HPDE6-E6E7 (cell line): Measurements from ENCODE around the gene LMTK3.

ENCODE experiments used
- DNase-seq: peaks from one replicate; pipeline ENCODE4 v3.0.0; 2011; ENCODE audit warnings: missing footprints; ENCODE audit errors: extremely low spot score

Gene LMTK3, protein sequence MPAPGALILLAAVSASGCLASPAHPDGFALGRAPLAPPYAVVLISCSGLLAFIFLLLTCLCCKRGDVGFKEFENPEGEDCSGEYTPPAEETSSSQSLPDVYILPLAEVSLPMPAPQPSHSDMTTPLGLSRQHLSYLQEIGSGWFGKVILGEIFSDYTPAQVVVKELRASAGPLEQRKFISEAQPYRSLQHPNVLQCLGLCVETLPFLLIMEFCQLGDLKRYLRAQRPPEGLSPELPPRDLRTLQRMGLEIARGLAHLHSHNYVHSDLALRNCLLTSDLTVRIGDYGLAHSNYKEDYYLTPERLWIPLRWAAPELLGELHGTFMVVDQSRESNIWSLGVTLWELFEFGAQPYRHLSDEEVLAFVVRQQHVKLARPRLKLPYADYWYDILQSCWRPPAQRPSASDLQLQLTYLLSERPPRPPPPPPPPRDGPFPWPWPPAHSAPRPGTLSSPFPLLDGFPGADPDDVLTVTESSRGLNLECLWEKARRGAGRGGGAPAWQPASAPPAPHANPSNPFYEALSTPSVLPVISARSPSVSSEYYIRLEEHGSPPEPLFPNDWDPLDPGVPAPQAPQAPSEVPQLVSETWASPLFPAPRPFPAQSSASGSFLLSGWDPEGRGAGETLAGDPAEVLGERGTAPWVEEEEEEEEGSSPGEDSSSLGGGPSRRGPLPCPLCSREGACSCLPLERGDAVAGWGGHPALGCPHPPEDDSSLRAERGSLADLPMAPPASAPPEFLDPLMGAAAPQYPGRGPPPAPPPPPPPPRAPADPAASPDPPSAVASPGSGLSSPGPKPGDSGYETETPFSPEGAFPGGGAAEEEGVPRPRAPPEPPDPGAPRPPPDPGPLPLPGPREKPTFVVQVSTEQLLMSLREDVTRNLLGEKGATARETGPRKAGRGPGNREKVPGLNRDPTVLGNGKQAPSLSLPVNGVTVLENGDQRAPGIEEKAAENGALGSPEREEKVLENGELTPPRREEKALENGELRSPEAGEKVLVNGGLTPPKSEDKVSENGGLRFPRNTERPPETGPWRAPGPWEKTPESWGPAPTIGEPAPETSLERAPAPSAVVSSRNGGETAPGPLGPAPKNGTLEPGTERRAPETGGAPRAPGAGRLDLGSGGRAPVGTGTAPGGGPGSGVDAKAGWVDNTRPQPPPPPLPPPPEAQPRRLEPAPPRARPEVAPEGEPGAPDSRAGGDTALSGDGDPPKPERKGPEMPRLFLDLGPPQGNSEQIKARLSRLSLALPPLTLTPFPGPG (N-terminal part only)

DNA sequence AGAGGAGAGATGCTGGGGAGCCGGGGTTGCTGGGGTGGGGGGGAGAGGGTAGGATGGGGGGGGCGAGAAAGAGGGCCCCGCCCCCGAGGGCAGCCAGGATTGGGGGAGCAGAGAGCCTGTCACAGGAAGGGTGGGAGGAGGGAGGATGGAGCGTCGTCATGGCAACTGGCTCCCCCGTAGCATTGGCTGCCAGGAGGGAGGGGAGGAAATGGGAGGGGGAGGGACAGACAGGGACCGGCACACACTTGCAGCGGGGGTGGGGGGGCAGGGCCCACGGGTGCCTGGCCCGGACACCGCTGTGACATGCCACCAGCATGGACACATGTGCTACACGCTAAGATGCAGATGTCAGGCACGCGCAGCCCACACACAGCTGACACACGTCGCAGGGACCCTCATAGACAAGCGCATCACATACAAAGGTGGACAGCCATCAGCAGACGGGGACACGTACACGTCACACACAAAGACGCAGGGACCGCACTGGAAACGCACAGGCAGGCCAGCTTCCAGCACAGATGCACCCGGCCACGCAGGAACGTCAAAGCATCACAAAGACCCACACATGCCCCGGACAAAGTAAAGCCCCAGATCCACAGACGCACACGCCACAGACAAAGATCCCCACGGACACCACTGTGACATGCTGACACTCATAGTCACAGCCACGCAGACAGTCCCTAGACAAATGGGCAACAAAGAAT lies at the start of gene LMTK3:
Gene LMTK3 (minus strand): TSS at position 36 of the 704 bp plus-strand sequence. CDS start 259 bp downstream, outside the sequence.
- no peak for DNase-seq

DNA sequence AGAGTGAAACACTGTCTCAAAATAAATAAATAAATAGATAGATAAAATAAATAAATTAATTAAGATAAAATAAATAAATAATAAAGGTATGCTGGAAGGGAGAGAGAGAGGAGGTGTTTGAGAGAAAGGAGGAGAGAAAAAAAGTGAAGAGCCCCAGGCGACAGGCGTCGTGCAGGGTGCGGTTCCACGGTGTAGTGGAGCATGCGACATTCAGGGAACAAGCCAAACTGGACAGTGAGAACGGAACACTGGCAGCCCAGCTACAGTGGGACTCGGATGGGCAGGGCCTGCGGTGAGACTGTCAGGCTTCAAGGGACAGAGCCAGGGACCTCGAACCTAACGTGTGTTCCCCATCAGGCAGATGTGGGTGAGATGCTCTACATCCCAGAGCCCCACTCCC lies 49.8 kb upstream of the LMTK3 start:
- DNase-seq: no peak

DNA sequence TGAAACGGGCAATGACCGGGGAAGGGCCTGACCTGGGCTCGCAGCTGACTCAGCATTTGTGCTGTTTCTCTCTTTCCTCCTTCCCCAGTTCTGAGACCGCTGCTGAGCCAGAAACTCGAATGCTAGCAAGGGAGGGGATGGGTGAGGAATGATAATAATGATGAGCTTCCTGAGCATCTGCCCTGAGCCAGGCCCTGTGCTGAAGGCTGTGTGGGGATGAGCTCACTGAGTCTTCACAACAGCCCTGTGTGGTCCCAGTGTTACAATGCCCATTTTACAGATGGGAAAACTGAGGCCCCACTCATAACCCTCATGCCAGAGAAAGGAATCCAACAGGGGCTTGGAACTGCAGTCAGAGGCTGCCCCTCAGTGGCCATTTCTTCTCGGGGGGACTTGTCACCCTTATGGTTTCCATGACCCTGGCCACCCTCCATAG lies 48.5 kb upstream of the LMTK3 start:
- no peak for DNase-seq

DNA sequence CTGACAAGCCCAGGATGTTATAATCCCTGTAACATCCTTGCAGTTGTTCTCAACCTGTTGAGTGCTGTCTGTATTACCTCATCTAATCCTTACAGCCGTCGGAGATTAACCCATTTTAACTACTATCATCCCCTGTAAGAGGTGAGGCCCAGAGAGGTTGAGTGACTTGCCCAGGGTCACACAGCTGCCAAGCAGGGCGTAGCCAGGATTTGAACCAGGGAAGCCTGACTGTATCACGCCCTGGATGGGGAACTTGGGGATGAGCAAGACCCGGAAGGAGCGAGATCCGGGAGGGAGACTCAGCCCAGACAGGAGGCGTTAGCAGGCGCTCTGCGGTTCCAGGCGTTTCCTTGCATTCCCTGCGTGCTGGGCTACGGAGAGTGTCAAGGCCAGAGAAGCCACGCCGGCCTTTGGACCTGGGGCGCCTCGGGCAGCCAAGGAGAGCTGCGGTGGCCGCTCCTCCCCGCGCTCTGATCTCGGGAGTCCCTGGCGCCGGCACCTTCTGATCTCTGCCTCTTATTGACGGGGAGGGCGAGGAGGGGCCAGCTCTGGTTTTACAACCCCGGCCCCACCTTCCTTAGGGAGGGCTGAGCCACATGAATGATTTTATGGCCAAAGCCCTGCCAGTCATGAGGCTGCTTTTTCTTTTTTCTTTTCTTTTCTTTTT lies 46.5 kb upstream of the LMTK3 start:
- DNase-seq: no peak

DNA sequence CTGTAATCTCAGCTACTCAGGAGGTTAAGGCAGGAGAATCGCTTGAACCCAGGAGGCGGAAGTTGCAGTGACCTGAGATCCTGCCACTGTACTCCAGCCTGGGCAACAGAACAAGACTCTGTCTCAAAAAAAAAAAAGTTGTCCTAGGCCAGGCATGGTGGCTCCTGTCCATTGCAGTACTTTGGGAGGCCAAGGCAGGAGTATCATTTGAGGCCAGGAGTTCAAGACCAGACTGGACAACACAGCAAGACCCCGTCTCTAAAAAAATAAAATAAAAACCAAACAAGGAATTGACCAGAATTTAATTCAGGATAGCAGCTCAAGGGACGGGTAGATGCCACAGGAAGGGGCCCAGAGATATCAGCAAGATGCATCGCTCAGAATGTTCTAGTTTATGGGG lies 45.2 kb upstream of the LMTK3 start:
- no peak for DNase-seq

DNA sequence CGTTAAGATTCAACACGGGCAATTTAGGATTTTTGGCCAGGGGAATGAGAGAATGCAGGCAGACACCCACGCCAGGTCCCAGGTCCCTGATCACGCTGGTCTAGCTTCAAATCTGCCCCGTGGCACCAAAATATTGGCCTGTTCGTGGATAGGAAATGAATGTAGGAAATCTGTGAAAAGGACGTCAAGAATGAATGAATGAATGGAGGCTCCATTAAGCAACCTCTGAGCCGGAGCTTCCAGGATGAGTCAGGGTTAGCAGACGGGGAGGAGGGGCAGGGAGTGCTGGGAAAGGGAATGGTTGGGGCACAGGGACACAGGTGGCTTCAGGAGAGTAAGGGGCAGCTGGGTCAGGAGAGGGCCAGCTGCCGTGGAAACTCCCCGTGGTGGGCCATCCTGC lies 44.5 kb upstream of the LMTK3 start:
- DNase-seq: peak; percentile 71

DNA sequence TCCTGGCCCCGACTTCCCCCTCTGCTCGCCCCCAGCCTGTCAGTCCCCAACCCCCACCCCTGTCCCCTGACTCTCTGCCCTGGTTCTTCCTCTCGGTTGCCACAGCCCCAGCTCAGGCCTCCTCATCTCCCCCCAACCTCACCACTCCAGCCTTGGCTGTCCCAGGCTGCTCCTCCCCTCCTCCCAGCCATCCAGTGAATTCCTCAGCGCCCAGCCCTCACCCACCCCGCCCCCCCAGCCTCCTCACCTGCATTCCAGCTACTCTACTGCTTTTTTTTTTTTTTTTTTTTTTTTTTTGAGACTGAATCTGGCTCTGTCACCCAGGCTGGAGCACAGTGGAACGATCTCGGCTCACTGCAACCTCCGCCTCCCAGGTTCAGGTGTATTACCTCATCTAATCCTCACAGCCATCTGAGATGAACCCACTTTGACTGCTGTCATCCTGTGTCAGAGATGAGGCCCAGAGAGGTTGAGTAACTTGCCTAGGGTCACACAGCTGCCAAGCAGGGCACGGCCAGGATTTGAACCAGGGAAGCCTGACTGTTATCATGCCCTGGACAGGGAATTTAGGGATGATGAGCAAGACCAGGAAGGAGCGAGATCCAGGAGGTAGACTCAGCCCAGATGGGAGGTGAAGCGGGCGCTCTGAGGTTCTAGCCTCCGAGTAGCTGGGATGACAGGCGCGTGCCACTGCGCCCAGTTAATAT lies 42.9 kb upstream of the LMTK3 start:
- no peak for DNase-seq

DNA sequence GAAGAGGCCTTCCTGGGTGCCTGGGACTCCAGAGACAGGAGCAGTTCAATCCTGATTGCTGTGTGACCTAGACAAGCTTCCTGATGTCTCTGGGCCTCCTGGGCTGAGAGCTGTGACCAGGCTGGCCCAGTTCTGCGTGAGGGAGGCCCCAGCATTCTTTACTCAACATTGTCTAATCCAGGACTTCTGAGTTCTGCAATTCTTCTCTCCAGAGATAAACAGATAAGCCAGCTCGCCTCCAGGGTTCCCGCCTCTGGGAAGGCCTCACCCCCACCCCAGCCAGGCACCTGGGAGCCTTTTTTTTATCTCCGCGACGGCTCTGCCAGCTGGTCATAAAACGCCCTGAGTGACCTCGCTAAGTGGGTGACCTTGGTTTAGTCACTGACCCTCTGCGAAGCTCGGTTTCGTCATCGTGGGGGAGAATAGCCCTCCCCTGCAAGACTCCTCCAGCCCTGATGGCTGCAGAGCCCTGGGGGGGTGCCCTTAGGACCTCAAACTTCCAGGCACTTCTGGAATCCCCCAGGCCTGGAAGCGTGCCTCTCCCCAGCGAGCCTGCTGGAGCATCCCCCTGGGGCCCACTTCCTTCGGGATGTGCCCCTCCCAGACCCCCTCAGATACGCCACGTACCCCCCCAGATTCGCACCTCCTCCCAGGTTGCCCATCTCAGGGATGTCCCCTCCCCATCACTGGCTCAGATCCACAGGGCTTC lies 42.2 kb upstream of the LMTK3 start:
- DNase-seq: no peak

DNA sequence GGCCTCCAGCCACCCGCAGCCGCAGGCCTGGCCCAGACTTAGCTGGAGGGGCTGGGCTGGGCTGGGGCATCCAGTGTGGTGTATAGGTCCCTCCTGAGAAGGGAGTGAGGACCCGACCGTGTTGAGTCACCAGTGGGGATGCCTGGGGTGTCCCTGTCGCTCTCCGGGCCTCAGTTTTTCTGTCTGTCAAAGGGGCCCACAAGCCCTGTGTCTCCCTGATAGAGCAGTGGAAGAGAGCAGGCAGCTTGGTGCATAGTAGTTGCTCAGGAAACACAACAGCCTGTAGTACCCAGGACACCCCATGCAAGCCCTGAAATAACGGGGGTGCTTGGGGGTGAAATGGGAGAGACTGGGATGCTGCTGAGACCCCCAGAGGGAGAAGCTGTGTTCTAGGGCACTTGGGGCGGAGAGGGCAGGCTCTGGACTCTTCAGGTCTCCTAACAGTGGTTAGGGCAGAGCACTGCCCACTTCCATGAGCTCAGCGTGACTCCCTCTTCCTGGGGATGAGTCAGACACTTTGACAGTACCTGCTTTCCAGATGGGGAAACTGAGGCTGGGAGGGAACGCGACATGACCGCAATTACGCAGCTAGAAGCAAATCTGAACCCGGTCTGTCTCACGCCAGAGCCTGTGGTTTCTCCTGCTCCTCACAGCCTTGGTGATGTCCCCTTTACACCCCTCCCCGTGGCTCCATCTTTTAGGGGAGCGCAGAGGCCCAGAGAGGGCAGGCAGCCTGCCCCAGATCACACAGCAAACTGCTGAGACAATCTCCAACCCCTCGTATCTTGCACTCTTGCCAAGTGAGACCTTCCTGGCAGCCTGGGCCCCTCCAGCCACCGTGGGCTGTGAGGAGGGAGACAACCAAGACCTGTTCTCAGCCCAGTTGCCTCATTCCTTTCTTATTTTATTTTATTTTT lies 41.0 kb upstream of the LMTK3 start:
- no peak for DNase-seq

DNA sequence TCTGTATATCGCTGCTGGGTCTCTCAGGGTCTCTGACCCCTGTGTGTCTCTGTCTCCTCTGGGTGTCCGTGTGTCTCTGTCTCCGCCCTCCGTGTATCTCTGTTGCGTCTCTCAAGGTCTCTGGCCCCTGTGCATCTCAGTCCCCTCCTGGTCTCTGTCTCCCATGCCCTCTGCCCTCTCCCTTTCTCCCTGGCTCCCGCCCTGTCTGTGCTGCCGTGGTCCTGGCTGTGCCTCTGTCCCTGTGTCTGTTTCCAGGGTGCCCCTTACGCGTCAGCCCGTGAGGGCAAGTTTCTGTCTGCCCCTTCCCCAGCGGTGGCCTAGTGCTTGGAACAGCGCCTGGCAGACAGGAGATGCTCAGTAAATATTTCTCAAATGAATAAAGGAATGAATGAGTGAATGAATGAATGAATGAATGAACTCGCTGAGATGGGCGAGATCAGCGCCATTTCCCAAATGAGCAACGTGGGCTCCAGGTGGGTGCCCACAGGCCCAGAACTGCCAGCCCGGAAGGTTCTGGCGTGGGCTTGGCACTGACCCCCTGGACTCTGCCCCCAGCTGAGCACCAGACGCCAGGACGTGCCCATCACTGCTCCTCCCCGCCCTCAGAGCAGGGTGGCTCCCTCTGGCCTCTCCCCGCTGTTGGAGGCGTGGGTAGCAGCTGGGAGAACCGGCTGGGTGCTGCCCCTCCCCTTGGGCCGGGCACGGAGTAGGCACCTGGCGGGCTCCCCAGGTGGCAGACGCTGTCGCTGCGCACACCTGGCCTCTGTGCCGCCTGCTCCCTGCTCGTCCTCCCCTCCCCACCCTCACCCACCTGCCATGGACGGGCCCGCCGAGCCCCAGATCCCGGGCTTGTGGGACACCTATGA lies 40.0 kb upstream of the LMTK3 start, which contains the start of gene SULT2B1:
Gene SULT2B1 (plus strand): TSS at position 736 of the 866 bp plus-strand sequence. CDS start 81 bp downstream, at position 817.
- DNase-seq: peak; percentile 70

DNA sequence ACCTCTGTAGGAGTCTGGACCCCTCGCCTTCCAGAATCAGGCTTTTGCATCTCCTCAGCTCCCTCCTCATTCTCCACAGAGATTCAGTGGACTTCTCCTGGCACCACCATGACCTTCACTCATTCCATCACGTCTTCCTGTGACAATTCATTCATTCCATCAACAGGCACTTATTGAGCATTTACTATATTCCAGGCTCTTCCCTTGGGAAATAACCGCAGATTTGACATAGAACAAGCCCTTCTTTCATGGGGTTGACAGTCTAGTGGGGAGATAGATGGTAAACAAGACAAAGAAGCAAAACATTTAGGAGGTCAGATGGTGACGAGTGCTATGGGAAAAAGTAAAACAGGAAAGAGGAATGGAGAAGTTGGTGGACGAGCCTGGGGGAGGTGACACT lies 37.7 kb upstream of the LMTK3 start:
- DNase-seq: no peak

DNA sequence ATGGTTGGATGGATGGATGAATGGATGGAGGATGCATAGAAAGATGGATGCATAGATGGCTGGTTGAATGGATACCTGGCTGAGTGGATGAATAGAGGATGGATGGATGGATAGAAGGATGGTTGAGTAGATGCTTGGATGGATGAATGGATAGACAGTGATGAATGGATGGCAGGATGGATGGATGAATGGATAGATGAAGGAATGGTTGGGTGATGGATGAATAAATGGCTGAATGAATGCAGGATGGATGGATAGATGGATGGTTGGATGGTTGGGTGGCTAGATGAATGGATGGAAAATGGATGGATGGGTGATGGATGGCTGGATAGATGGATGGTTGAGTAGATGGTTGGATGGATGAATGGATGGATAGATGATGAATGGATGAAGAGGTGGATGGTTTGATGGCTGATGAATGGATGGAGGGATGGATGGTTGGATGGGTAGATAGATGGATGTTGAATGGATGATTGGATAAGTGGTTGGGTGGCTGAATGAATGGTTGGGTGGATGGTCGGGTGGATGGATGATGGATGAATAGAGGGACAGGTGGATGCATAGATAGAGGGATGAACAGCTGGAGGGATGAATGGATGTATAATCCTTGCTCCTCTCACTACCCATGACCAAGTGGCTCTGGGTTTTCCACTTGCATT lies 36.7 kb upstream of the LMTK3 start:
- no peak for DNase-seq

DNA sequence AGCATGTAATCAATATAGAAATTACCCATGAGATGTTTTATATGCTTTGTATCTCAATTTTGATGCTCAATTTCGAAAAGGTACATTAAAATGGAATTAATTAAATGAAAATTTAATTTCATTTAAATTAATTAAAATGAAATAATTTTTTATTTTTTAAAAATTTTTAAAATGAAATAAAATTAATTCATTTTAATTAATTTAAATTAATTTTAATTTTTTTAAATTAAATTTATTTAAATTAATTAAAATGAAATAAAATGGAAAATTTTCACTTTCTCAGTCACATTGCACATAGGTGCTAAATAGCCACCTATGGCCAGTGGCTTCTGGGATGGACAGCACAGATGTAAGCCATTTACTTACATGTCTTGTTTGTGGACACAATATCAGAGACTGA lies 36.1 kb upstream of the LMTK3 start:
- no peak for DNase-seq

DNA sequence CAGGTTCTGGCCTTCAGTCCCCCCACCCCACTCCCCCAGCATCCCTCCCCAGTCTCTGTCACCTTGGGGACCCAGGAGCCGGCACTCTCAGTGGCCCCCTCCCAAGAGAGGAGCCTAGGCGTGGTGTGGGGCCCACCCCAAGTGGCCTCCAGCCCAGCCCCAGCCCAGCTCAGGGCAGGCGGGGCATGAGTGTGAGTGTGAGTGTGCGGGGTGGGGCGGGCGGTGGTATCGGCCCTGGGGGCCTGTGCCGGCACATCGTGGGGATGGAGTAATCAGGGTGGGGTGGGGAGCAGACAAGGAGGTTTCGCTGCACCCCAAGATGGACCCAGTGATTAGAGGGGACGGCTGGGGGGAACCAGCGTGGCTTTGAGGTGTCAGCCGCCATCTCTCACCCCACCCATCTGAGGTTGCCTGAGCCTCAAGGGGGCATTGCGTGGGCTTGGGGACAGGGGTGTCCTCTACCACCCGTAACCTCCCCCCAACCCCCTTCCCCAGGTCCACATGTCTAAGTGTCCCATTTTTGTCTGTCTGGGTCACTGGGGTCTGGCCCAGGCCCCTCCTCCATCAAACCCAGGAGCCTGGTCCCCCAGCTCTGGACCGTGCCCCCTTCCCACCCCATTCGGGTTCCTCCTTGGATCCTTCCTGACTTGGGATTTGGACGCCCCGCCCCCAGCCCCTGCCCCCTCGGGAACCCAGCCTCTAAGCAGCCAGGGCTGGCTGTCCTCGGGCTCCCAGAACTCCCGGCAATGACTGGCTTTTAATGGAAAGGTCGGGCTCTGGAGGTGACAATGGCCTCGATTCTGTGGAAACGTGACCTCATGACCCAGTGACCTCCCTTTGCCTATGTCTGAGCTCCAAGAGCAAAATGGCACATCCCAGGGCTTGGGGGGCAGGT lies 33.5 kb upstream of the LMTK3 start:
- no peak for DNase-seq

DNA sequence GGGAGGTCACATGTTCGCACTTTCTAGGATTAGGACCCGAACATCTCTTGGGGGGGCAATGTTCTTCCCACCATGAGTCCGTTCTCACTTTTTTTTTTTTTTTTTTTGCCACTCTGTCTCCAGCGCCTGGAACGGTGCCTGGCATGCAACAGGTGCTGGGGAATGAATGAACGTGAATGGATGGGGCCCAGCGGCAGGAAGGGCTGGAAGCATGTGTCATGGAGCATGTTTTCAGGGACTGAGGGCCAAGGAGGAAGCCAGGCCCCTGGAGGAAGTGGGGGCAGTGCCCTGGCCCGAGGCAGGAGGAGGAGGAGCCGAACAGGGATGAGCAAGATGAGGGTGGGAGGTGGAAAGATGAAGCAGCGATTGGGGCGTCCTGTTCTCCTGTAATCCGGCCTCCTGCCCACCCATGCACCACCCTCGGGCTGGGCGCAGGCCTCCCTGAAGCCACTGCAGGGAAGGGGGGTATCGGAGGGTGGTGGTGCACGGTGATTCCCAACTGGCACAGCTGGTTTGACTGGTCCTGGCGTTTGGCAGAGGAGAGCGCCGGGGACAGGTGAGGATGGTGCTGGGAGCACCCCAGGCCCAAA lies 31.6 kb upstream of the LMTK3 start:
- DNase-seq: peak; percentile 94
